Measurements from ENCODE around the gene OGDH. TPM values are rescaled to one million over a fixed set of nuclear protein-coding genes. Genes with fewer than 3 reads are reported as not detected.
A peak's percentile ranks its signal among the peaks of the same experiment; 100 is the strongest.

OGDH gene
- total and polyA plus RNA-seq, 2 experiments from 2014 or later = 31.4 to 75.3 TPM

DNA sequence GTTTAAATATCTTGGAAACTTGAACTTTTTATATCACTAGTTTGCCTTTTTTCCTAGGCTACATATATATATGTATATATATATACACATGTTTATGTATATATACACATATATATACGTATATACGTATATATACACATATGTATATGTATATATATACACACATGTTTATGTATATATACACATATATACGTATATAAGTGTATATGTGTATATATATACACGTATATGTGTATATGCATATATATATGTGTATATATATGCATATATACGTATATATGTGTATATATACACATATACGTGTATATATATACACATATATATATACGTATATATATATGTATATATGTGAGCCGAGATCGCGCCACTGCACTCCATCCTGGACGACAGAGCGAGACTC lies 10.1 kb downstream of the OGDH start:
- DNase-seq = no peak
- no peaks in the 10 kb centered on the region for H3K9me2 ChIP-seq (ENCODE audit: insufficient read depth)
- H3K36me3 ChIP-seq (ENCODE audit: low read depth) = no peaks in the 10 kb centered on the region; the same call in 1 of the 2 replicates
- no peaks in the 10 kb centered on the region for H3K9me3 ChIP-seq (ENCODE audit: low read depth)
- no peak overlapping the region for H3K9ac ChIP-seq
- TF ChIP-seq EZH2 (IDR thresholded peaks at IDR 0.05; ENCODE audit: insufficient read depth, poor library complexity, severe bottlenecking) = no peak
- no peak for TF ChIP-seq EZH2phosphoT487 (IDR thresholded peaks at IDR 0.05; ENCODE audit: insufficient read depth, low read depth)
- peaks cover 96% of the 10 kb centered on the region for H3K79me2 ChIP-seq (ENCODE audit: insufficient read depth)
- H3K4me1 ChIP-seq (ENCODE audit: insufficient read depth) = peaks cover 43% of the 10 kb centered on the region
- WGBS, 2 experiments (ENCODE audit: low coverage in 1 of 2, low lambda C conversion rate in 2 of 2, missing lambda C conversion rate in 2 of 2) = 89 to 98% methylated on average over 11 to 12 of the region's 12 CpGs
- peaks cover 19% of the 10 kb centered on the region for H3F3A ChIP-seq (ENCODE audit: insufficient read depth)
- no peak overlapping the region for H3K27ac ChIP-seq
- no peaks in the 10 kb centered on the region for H4K20me1 ChIP-seq (ENCODE audit: insufficient read depth)
- in situ Hi-C loops (cut with MboI) = no loop called here
- H3K4me2 ChIP-seq (ENCODE audit: unreplicated experiment) = no peak overlapping the region
- no peak overlapping the region for H3K4me3 ChIP-seq
- no peak overlapping the region for H2AFZ ChIP-seq
- no peaks in the 10 kb centered on the region for H3K27me3 ChIP-seq (replicated peaks; ENCODE audit: insufficient read depth)

DNA sequence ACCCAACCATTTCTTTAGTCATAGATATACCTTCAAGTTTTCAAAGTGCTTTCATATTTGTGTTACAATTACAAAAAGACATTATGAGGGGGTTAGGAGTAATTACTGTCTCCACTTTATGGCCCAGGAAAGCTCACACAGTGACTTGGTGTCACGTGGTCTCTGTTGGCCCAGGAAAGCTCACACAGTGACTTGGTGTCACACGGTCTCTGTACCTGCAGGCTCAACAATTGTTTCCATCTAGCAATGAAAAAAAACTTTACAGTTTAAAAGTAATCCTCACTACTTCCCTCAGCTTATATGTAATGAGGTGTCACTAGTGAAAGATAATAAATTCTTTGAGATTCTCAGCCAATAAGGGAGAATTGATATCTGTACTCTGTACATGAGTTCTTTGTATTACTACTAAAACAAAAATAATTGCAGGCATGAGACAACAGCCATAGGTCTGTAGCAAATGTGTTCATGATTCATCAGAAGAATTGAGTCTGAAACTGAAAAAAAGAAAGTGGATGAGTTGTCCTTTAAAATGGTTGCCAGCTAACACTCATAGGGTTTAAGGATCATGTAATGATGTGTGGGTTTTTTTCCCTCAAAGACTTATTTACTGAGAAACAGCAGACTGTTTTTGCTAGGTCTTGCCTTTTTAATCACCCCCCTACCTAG lies 10.9 kb downstream of the OGDH start:
- Histone ChIP-seq H3K4me1 (ENCODE audit: insufficient read depth) (peaks cover 42% of the 10 kb centered on the region), H3K4me2 (ENCODE audit: unreplicated experiment) (peak overlapping the region; percentile 71), H2AFZ (0 out of 2 replicates have a peak overlapping the region, but pooled peaks have one; percentile 29), H3K9me2 (ENCODE audit: insufficient read depth) (no peaks in the 10 kb centered on the region), H3K36me3 (ENCODE audit: low read depth) (no peaks in the 10 kb centered on the region; the same call in 1 of the 2 replicates), H3K9me3 (ENCODE audit: low read depth) (no peaks in the 10 kb centered on the region), H3F3A (ENCODE audit: insufficient read depth) (peaks cover 24% of the 10 kb centered on the region), H3K27me3 (replicated peaks; ENCODE audit: insufficient read depth) (no peaks in the 10 kb centered on the region), H3K9ac (peak overlapping the region; percentile 66), H3K79me2 (ENCODE audit: insufficient read depth) (peaks cover 96% of the 10 kb centered on the region), H3K4me3 (peak overlapping the region; percentile 15), H3K27ac (peak overlapping the region; percentile 89), H4K20me1 (ENCODE audit: insufficient read depth) (no peaks in the 10 kb centered on the region)
- TF ChIP-seq EZH2phosphoT487 (IDR thresholded peaks at IDR 0.05; ENCODE audit: insufficient read depth, low read depth) = no peak
- no peak for TF ChIP-seq EZH2 (IDR thresholded peaks at IDR 0.05; ENCODE audit: insufficient read depth, poor library complexity, severe bottlenecking)
- 33 to 36% methylated on average over 2 of the region's 2 CpGs for WGBS, 2 experiments (ENCODE audit: low coverage in 1 of 2, low lambda C conversion rate in 2 of 2, missing lambda C conversion rate in 2 of 2)
- in situ Hi-C loops (cut with MboI) = no loop called here
- DNase-seq = peak; percentile 92

DNA sequence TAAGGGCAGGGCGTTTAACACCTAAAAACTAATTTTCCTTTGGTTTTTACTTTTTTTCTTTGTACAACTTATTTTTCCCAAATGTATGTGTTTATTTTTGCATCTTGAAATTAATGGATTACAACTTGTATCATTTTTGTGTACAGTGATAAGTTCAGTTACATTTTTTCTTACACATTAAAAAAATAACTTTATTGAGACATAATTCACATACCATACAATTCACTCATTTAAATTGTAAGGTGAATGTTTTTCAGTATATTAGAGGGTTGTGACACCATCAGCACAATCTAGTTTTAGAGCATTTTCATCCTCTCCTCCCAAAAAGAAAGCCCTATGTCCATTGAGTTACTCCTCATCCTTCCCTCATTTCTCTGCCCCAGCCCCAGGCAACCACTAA lies 11.6 kb downstream of the OGDH start:
- H3F3A ChIP-seq (ENCODE audit: insufficient read depth) = peaks cover 24% of the 10 kb centered on the region
- in situ Hi-C loops (cut with MboI) = no loop called here
- H3K27ac ChIP-seq = peak overlapping the region; percentile 89
- peak overlapping the region; percentile 71 for H3K4me2 ChIP-seq (ENCODE audit: unreplicated experiment)
- H3K9ac ChIP-seq = peak overlapping the region; percentile 66
- peaks cover 96% of the 10 kb centered on the region for H3K79me2 ChIP-seq (ENCODE audit: insufficient read depth)
- H3K36me3 ChIP-seq (ENCODE audit: low read depth) = no peaks in the 10 kb centered on the region; the same call in 1 of the 2 replicates
- peaks cover 46% of the 10 kb centered on the region for H3K4me1 ChIP-seq (ENCODE audit: insufficient read depth)
- H3K9me3 ChIP-seq (ENCODE audit: low read depth) = no peaks in the 10 kb centered on the region
- no peak for DNase-seq
- H3K9me2 ChIP-seq (ENCODE audit: insufficient read depth) = no peaks in the 10 kb centered on the region
- H3K4me3 ChIP-seq = peak overlapping the region; percentile 15; the same call in 1 of the 2 replicates
- no peaks in the 10 kb centered on the region for H3K27me3 ChIP-seq (replicated peaks; ENCODE audit: insufficient read depth)
- 0 out of 2 replicates have a peak overlapping the region, but pooled peaks have one; percentile 29 for H2AFZ ChIP-seq
- H4K20me1 ChIP-seq (ENCODE audit: insufficient read depth) = no peaks in the 10 kb centered on the region
- TF ChIP-seq EZH2phosphoT487 (IDR thresholded peaks at IDR 0.05; ENCODE audit: insufficient read depth, low read depth) (no peak), EZH2 (IDR thresholded peaks at IDR 0.05; ENCODE audit: insufficient read depth, poor library complexity, severe bottlenecking) (no peak)
- 89 to 100% methylated on average over 1 of the region's 1 CpG for WGBS, 2 experiments (ENCODE audit: low coverage in 1 of 2, low lambda C conversion rate in 2 of 2, missing lambda C conversion rate in 2 of 2)

DNA sequence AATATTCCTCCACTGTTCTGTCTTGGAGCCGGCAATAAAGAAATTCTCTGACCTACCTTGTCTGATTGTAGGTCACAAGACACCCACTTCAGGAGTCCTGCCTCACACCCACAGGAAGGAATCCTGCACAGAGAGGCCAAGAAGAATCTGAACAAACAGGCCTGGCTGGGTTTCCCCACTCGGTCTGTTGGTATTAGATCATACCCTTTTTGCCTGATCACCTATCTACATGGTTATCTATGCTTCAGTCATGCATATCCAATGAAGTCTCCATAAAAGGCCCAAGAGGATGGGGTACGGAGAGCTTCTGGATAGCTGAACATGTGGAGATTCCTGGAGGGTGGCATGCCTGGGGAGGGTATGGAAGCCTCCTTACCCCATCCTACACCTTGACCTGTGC lies 12.3 kb downstream of the OGDH start:
- peaks cover 96% of the 10 kb centered on the region for H3K79me2 ChIP-seq (ENCODE audit: insufficient read depth)
- H3K4me1 ChIP-seq (ENCODE audit: insufficient read depth) = peaks cover 46% of the 10 kb centered on the region
- no peak for DNase-seq
- no peaks in the 10 kb centered on the region for H3K9me2 ChIP-seq (ENCODE audit: insufficient read depth)
- in situ Hi-C loops (cut with MboI) = no loop called here
- H3K9me3 ChIP-seq (ENCODE audit: low read depth) = no peaks in the 10 kb centered on the region
- TF ChIP-seq EZH2 (IDR thresholded peaks at IDR 0.05; ENCODE audit: insufficient read depth, poor library complexity, severe bottlenecking) = no peak
- no peak for TF ChIP-seq EZH2phosphoT487 (IDR thresholded peaks at IDR 0.05; ENCODE audit: insufficient read depth, low read depth)
- no peak overlapping the region for H3K4me2 ChIP-seq (ENCODE audit: unreplicated experiment)
- WGBS, 2 experiments (ENCODE audit: low coverage in 1 of 2, low lambda C conversion rate in 2 of 2, missing lambda C conversion rate in 2 of 2) = 82 to 92% methylated on average over 3 of the region's 3 CpGs
- no peak overlapping the region for H2AFZ ChIP-seq
- peak overlapping the region; percentile 89 for H3K27ac ChIP-seq
- H3K4me3 ChIP-seq = no peak overlapping the region
- 0 out of 2 replicates have a peak overlapping the region, but pooled peaks have one; percentile 66 for H3K9ac ChIP-seq
- H4K20me1 ChIP-seq (ENCODE audit: insufficient read depth) = no peaks in the 10 kb centered on the region
- H3F3A ChIP-seq (ENCODE audit: insufficient read depth) = peaks cover 24% of the 10 kb centered on the region
- no peaks in the 10 kb centered on the region for H3K27me3 ChIP-seq (replicated peaks; ENCODE audit: insufficient read depth)
- no peaks in the 10 kb centered on the region; the same call in 1 of the 2 replicates for H3K36me3 ChIP-seq (ENCODE audit: low read depth)
